ENCODE data around the gene ACP6. TPM values are rescaled to one million over a fixed set of nuclear protein-coding genes. Genes with fewer than 3 reads are reported as not detected.
"Not testable (repeated sequence)": the region's sequence is repeated elsewhere in the genome, so short reads cannot be mapped to it uniquely, and the experiment has no call there.

Gene ACP6
- total RNA-seq, 1 donor from 2014 or later, result 3.5 TPM

DNA sequence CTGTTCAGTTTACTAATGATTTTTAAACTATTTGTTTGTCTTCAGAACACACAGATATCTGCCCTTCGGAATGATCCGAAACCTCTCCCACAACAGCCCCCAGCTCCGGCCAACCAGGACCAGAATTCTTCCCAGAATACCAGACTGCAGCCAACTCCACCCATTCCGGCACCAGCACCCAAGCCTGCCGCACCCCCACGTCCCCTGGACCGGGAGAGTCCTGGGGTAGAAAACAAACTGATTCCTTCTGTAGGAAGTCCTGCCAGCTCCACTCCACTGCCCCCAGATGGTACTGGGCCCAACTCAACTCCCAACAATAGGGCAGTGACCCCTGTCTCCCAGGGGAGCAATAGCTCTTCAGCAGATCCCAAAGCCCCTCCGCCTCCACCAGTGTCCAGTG lies 51.6 kb downstream of the ACP6 start:
- DNase-seq, result no peak
- H3K27ac Mint-ChIP-seq (ENCODE audit: unreplicated experiment), result no peak overlapping the region
- H3K36me3 Mint-ChIP-seq (ENCODE audit: unreplicated experiment), result no peaks in the 10 kb centered on the region
- no peak overlapping the region for H3K4me3 Mint-ChIP-seq (ENCODE audit: unreplicated experiment)
- no peaks in the 10 kb centered on the region for H3K9me3 Mint-ChIP-seq (ENCODE audit: unreplicated experiment)
- peaks cover 4% of the 10 kb centered on the region for H3K27me3 Mint-ChIP-seq (ENCODE audit: unreplicated experiment)
- peaks cover 1% of the 10 kb centered on the region for H3K4me1 Mint-ChIP-seq (ENCODE audit: low read depth, unreplicated experiment)
- TF ChIP-seq, protein P1, sequence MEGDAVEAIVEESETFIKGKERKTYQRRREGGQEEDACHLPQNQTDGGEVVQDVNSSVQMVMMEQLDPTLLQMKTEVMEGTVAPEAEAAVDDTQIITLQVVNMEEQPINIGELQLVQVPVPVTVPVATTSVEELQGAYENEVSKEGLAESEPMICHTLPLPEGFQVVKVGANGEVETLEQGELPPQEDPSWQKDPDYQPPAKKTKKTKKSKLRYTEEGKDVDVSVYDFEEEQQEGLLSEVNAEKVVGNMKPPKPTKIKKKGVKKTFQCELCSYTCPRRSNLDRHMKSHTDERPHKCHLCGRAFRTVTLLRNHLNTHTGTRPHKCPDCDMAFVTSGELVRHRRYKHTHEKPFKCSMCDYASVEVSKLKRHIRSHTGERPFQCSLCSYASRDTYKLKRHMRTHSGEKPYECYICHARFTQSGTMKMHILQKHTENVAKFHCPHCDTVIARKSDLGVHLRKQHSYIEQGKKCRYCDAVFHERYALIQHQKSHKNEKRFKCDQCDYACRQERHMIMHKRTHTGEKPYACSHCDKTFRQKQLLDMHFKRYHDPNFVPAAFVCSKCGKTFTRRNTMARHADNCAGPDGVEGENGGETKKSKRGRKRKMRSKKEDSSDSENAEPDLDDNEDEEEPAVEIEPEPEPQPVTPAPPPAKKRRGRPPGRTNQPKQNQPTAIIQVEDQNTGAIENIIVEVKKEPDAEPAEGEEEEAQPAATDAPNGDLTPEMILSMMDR (IDR thresholded peaks at IDR 0.05; ENCODE audit: partially characterized antibody, unreplicated experiment), result no peak

DNA sequence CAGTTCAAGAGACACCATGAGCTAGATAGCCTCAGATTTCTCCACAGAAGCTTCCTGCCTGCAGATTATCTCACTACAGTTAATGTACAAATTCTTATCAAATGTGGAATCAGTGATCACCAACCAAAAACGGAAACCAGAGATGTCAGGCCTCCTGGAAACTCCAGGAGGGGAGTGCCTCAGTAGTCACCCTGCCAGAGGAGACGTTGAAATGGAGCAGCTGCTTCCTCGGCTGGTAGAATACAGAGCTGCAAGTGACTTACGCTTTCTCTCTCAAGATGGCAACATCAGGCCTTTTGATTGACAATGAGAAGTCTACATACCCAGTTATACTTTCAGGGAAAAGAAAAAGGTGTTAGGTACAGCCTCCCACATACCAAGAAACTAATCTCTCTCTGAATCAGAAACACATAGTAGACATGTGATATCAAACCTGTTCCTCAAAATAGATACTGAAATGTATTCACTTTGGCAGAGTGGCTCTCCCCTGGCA lies 52.2 kb downstream of the ACP6 start:
- Mint-ChIP-seq H3K27me3 (ENCODE audit: unreplicated experiment) (peaks cover 4% of the 10 kb centered on the region), H3K27ac (ENCODE audit: unreplicated experiment) (no peak overlapping the region), H3K9me3 (ENCODE audit: unreplicated experiment) (no peaks in the 10 kb centered on the region), H3K4me1 (ENCODE audit: low read depth, unreplicated experiment) (peaks cover 1% of the 10 kb centered on the region), H3K36me3 (ENCODE audit: unreplicated experiment) (no peaks in the 10 kb centered on the region), H3K4me3 (ENCODE audit: unreplicated experiment) (no peak overlapping the region)
- no peak for DNase-seq
- TF ChIP-seq, protein P1 (IDR thresholded peaks at IDR 0.05; ENCODE audit: partially characterized antibody, unreplicated experiment), result no peak

DNA sequence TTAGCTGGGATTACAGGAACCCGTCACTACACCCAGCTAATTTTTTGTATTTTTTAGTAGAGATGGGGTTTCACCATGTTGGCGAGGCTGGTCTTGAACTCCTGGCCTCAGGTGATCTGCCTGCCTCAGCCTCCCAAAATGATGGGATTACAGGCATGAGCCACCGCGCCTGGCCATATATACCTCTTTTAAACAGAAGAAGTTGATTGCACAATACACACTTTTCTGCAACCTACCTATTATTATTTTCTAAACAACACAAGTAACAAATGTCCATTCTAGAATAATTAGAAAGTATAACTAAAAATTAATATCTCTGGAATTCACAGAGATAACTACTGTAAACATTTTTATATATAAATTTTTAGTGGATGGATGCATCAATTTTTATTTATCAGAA lies 55.4 kb downstream of the ACP6 start:
- H3K9me3 Mint-ChIP-seq (ENCODE audit: unreplicated experiment); DNase-seq; H3K27me3 Mint-ChIP-seq (ENCODE audit: unreplicated experiment); H3K4me1 Mint-ChIP-seq (ENCODE audit: low read depth, unreplicated experiment); H3K36me3 Mint-ChIP-seq (ENCODE audit: unreplicated experiment); H3K27ac Mint-ChIP-seq (ENCODE audit: unreplicated experiment); H3K4me3 Mint-ChIP-seq (ENCODE audit: unreplicated experiment): not testable (repeated sequence)

DNA sequence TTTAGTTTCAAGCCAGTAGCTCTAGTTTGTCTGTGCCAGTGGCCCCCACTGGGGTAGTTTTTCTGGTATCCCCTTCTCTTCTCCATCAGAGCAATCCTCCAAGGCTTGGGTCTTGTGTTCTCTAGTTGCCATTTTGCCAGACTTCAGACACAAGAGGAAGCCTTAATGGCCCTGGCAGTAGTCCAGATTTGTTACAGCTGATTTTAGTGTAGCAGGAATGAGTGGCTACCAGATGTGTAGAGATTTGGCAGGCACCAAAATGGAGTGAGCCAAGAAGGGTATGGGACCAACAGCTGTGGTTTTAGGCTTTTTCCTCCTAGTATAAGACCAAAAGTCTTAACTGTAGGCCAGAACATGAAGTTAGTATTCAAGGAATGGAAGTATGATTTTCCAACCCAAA lies 56.8 kb downstream of the ACP6 start:
- no peak for DNase-seq
- Mint-ChIP-seq H3K36me3 (ENCODE audit: unreplicated experiment) (no peaks in the 10 kb centered on the region), H3K27ac (ENCODE audit: unreplicated experiment) (no peak overlapping the region), H3K9me3 (ENCODE audit: unreplicated experiment) (peaks cover 1% of the 10 kb centered on the region), H3K4me3 (ENCODE audit: unreplicated experiment) (no peak overlapping the region), H3K4me1 (ENCODE audit: low read depth, unreplicated experiment) (no peaks in the 10 kb centered on the region), H3K27me3 (ENCODE audit: unreplicated experiment) (no peaks in the 10 kb centered on the region)
- TF ChIP-seq, protein P1 (IDR thresholded peaks at IDR 0.05; ENCODE audit: partially characterized antibody, unreplicated experiment), result no peak

DNA sequence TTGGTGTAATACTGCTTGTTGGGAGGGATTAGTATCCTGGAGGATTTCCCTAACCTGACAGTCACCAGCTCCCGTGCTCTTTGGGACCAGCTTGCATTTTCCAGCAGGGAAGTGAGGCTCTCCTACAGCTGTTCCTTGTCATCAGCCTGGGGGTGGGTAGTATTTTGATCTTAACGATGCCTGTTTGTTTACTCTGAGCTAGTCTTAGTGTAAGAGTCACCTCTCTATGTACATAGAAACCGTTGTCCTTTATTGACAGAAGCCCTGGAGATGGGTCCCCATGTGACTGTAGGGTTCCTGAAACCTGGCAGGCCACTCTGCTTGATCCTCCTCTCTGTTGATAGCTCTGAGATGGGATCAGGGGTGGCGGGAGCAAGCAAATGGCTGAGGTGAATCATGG lies 58.0 kb downstream of the ACP6 start:
- peaks cover 1% of the 10 kb centered on the region for H3K9me3 Mint-ChIP-seq (ENCODE audit: unreplicated experiment)
- H3K36me3 Mint-ChIP-seq (ENCODE audit: unreplicated experiment), result no peaks in the 10 kb centered on the region
- no peaks in the 10 kb centered on the region for H3K4me1 Mint-ChIP-seq (ENCODE audit: low read depth, unreplicated experiment)
- no peak overlapping the region for H3K27ac Mint-ChIP-seq (ENCODE audit: unreplicated experiment)
- H3K4me3 Mint-ChIP-seq (ENCODE audit: unreplicated experiment), result no peak overlapping the region
- DNase-seq, result no peak
- TF ChIP-seq, protein P1 (IDR thresholded peaks at IDR 0.05; ENCODE audit: partially characterized antibody, unreplicated experiment), result no peak
- no peaks in the 10 kb centered on the region for H3K27me3 Mint-ChIP-seq (ENCODE audit: unreplicated experiment)

DNA sequence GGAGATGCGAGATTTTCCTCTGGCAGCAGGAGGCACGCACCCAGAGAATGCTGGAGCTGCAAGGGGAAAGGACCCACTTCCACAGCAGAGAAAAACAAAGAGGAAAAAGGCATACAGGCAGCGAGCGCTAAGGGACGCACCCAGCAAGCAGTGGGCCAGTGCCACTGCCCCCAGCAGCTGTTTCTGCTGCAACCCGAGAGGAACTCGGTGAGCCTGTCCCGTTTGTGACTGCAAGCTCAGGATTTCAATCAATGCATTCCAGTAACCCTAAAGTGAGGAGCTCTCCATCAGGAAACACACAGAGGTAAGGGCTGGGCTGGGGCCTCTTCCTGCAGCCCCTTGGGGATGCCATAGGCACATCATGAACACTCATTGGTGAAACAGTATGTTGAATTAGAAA lies 58.7 kb downstream of the ACP6 start:
- no peak overlapping the region for H3K27ac Mint-ChIP-seq (ENCODE audit: unreplicated experiment)
- TF ChIP-seq, protein P1 (IDR thresholded peaks at IDR 0.05; ENCODE audit: partially characterized antibody, unreplicated experiment), result no peak
- no peaks in the 10 kb centered on the region for H3K4me1 Mint-ChIP-seq (ENCODE audit: low read depth, unreplicated experiment)
- no peaks in the 10 kb centered on the region for H3K36me3 Mint-ChIP-seq (ENCODE audit: unreplicated experiment)
- DNase-seq, result no peak
- H3K4me3 Mint-ChIP-seq (ENCODE audit: unreplicated experiment), result no peak overlapping the region
- peaks cover 1% of the 10 kb centered on the region for H3K9me3 Mint-ChIP-seq (ENCODE audit: unreplicated experiment)
- H3K27me3 Mint-ChIP-seq (ENCODE audit: unreplicated experiment), result no peaks in the 10 kb centered on the region
